ENCODE data around the gene RGMA. TPM values are rescaled to one million over a fixed set of nuclear protein-coding genes. Genes with fewer than 3 reads are reported as not detected.

Gene RGMA
- total RNA-seq, 3 donors from 2014 or later: 2.8 to 88.4 (median 10.6) TPM

DNA sequence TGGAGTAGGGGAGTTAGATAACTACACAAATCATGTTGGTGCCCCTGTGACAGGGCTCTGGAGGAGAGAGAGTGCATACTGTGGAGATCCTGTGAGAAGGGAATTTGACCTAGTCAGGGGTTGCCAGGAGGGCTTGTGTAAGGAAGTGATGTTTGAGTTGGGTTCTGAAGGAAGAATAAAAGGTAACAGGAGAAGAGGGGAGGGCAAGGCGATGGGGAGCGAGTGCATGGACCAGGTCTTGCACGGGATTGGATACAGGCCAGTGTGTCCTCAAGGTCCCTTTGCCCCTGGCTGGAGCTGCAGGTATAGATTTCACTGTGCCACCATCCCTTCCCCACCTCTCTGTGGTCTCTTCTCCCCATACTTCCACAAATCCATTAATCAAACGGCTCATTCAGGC, 83.9 kb downstream of the RGMA start:
- TF ChIP-seq, protein P1, sequence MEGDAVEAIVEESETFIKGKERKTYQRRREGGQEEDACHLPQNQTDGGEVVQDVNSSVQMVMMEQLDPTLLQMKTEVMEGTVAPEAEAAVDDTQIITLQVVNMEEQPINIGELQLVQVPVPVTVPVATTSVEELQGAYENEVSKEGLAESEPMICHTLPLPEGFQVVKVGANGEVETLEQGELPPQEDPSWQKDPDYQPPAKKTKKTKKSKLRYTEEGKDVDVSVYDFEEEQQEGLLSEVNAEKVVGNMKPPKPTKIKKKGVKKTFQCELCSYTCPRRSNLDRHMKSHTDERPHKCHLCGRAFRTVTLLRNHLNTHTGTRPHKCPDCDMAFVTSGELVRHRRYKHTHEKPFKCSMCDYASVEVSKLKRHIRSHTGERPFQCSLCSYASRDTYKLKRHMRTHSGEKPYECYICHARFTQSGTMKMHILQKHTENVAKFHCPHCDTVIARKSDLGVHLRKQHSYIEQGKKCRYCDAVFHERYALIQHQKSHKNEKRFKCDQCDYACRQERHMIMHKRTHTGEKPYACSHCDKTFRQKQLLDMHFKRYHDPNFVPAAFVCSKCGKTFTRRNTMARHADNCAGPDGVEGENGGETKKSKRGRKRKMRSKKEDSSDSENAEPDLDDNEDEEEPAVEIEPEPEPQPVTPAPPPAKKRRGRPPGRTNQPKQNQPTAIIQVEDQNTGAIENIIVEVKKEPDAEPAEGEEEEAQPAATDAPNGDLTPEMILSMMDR (IDR thresholded peaks at IDR 0.05): no peak

DNA sequence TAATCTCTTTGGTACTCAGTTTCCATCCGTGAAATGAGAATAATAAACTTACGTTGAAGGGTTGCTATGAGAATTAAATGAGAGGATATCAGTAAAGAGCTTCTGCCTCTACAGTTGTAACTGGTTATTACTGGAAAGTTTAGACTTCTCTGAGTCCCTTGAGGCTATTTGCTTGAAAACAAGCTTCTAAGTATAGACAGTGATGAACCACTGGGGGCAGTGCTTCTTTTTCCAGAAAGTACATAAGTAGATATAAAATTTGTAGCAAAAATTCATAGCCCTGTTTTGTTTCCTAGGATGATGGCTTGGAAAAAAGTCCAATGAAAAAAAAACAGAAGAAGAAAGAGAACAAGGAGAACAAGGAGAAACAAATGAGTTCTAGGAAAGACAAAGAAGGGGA, 87.1 kb downstream of the RGMA start:
- Histone ChIP-seq H3K9me3 (no peaks in the 10 kb centered on the region), H3K36me3 (ENCODE audit: low read depth) (peaks cover 17% of the 10 kb centered on the region), H3K4me1 (ENCODE audit: low read depth) (no peaks in the 10 kb centered on the region), H3K4me3 (no peak overlapping the region)
- ATAC-seq (no peak), DNase-seq (no peak)
- intact Hi-C loops (cut with DNase I, micrococcal nuclease): no loop called here
- TF ChIP-seq, protein P1 (IDR thresholded peaks at IDR 0.05): no peak

More for the DNA sequence above, 83.9 kb downstream of the RGMA start:
- intact Hi-C loops (cut with DNase I, micrococcal nuclease): loop anchor here in 1 of 2 donors (5.0 kb wide), 1 partner anchor 213 kb away; no protein-coding TSS in a partner anchor
- ATAC-seq (no peak), DNase-seq (no peak)
- Histone ChIP-seq H3K4me3 (no peak overlapping the region), H3K36me3 (ENCODE audit: low read depth) (peaks cover 10% of the 10 kb centered on the region), H3K4me1 (ENCODE audit: low read depth) (no peaks in the 10 kb centered on the region), H3K9me3 (no peaks in the 10 kb centered on the region)

GRCh38 chr15:93001156-93001555, 87.9 kb downstream of the RGMA start:
- Histone ChIP-seq H3K4me1 (ENCODE audit: low read depth) (no peaks in the 10 kb centered on the region), H3K4me3 (no peak overlapping the region), H3K36me3 (ENCODE audit: low read depth) (peaks cover 17% of the 10 kb centered on the region), H3K9me3 (no peaks in the 10 kb centered on the region)
- TF ChIP-seq, protein P1 (IDR thresholded peaks at IDR 0.05): no peak
- DNase-seq (no peak), ATAC-seq (no peak)
- intact Hi-C loops (cut with DNase I, micrococcal nuclease): no loop called here

DNA sequence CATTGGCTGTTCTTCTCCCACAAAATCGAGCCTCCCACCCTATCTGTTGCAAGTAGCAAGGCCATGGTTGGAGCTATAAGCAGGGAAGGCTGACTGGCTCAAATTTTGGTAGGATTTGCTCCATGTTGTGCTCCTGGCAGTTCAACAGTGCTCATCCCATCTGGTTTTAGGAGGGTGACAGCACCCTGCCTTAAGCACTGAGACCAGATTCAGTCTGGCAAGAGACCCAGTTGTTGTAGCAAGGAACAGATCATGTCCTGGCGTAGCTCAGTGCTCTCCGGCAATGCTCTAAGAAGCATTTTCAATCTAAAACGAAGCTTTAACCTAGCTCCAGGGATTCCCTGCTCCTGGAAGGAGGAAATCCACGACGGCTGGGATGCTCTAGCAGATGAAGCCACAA, 91.2 kb downstream of the RGMA start:
- TF ChIP-seq, protein P1 (IDR thresholded peaks at IDR 0.05): no peak
- Histone ChIP-seq H3K9me3 (no peaks in the 10 kb centered on the region), H3K4me3 (no peak overlapping the region), H3K4me1 (ENCODE audit: low read depth) (no peaks in the 10 kb centered on the region), H3K36me3 (ENCODE audit: low read depth) (peaks cover 22% of the 10 kb centered on the region)
- no peak for ATAC-seq
- DNase-seq: no peak
- intact Hi-C loops (cut with DNase I, micrococcal nuclease): no loop called here

- H3K4me1 ChIP-seq (ENCODE audit: low read depth): no peaks in the 10 kb centered on the region
- H3K36me3 ChIP-seq (ENCODE audit: low read depth): peaks cover 23% of the 10 kb centered on the region
- intact Hi-C loops (cut with DNase I, micrococcal nuclease): no loop called here
- ATAC-seq (no peak), DNase-seq (no peak)
- no peaks in the 10 kb centered on the region for H3K9me3 ChIP-seq
- H3K4me3 ChIP-seq: no peak overlapping the region
- TF ChIP-seq, protein P1 (IDR thresholded peaks at IDR 0.05): no peak
These were observed 96.3 kb downstream of the RGMA start for GRCh38 chr15:92992720-92993119.

GRCh38 chr15:92990031-92990430, 99.0 kb downstream of the RGMA start:
- ATAC-seq (no peak), DNase-seq (no peak)
- no peaks in the 10 kb centered on the region for H3K4me1 ChIP-seq (ENCODE audit: low read depth)
- TF ChIP-seq, protein P1 (IDR thresholded peaks at IDR 0.05): no peak
- peaks cover 19% of the 10 kb centered on the region for H3K36me3 ChIP-seq (ENCODE audit: low read depth)
- intact Hi-C loops (cut with DNase I, micrococcal nuclease): no loop called here
- no peak overlapping the region for H3K4me3 ChIP-seq
- H3K9me3 ChIP-seq: no peaks in the 10 kb centered on the region
